Common myeloid progenitor, CD34-positive (primary cell): ENCODE data around the gene LCN1. TPM values are rescaled to one million over a fixed set of nuclear protein-coding genes. Genes with fewer than 3 reads are reported as not detected.

ENCODE experiments used
- CTCF ChIA-PET: fragments of 350-600 bp; sonication (Branson Sonifier 250); formaldehyde crosslinking; loops from one replicate; lab custom pipeline; 2021; ENCODE audit warnings: antibody characterized with exemption; lab: Charles Lee
- POLR2A ChIA-PET: fragments of 350-600 bp; sonication (Branson Sonifier 250); formaldehyde crosslinking; loops from one replicate; lab custom pipeline; 2021; ENCODE audit warnings: antibody characterized with exemption; lab: Charles Lee
- DNase-seq, 3 donors: peaks; one replicate each; pipeline versions ENCODE4 v3.0.0 to v3.0.0-alpha.2; 2013
- H3K27ac ChIP-seq, 2 experiments: 1 replicate in 1 of 2; 2 replicates in 1 of 2; pipeline ENCODE4 v1.7.0; 2013; ENCODE audit warnings: inconsistent platforms in 2 of 2, low read length in 2 of 2, mild to moderate bottlenecking in 2 of 2, low read depth in 1 of 2, moderate library complexity in 1 of 2; ENCODE audit not compliant: severe bottlenecking in 2 of 2, insufficient read depth in 1 of 2, poor library complexity in 1 of 2
- H3K27me3 ChIP-seq, 5 experiments: replicated peaks in 2 of 5; 1 replicate in 3 of 5; 2 replicates in 2 of 5; pipeline versions ENCODE4 v1.6.1 to v1.7.0; 2013; ENCODE audit warnings: low read length in 4 of 5, mild to moderate bottlenecking in 2 of 5, moderate library complexity in 2 of 5, inconsistent platforms in 1 of 5; ENCODE audit not compliant: insufficient read depth in 5 of 5, control insufficient read depth in 4 of 5
- H3K36me3 ChIP-seq, 4 experiments: 1 replicate in 2 of 4; 2 replicates in 2 of 4; pipeline versions ENCODE4 v1.6.1 to v1.7.0; 2013; ENCODE audit warnings: low read length in 3 of 4, control low read depth in 1 of 4, mild to moderate bottlenecking in 1 of 4; ENCODE audit not compliant: control insufficient read depth in 4 of 4, insufficient read depth in 4 of 4
- H3K4me1 ChIP-seq, 4 experiments: 1 replicate in 3 of 4; 2 replicates in 1 of 4; pipeline versions ENCODE4 v1.6.1 to v1.7.1; 2013; ENCODE audit warnings: low read length in 3 of 4, mild to moderate bottlenecking in 3 of 4, control low read depth in 1 of 4, inconsistent platforms in 1 of 4, moderate library complexity in 1 of 4; ENCODE audit not compliant: control insufficient read depth in 4 of 4, insufficient read depth in 4 of 4; ENCODE audit errors: control extremely low read depth in 1 of 4
- H3K4me3 ChIP-seq, 7 experiments: 1 replicate in 4 of 7; 2 replicates in 3 of 7; pipeline versions ENCODE4 v1.5.1 to v1.7.0; 2013; ENCODE audit warnings: mild to moderate bottlenecking in 7 of 7, low read length in 6 of 7, moderate library complexity in 6 of 7, inconsistent platforms in 2 of 7, low read depth in 2 of 7, control low read depth in 1 of 7; ENCODE audit not compliant: insufficient read depth in 4 of 7, control insufficient read depth in 1 of 7; ENCODE audit errors: extremely low read depth in 1 of 7
- H3K9me3 ChIP-seq, 5 experiments: 1 replicate in 4 of 5; 2 replicates in 1 of 5; pipeline versions ENCODE4 v1.6.1 to v1.7.1; 2013; ENCODE audit warnings: low read length in 4 of 5, mild to moderate bottlenecking in 2 of 5, inconsistent platforms in 1 of 5, low read depth in 1 of 5, moderate library complexity in 1 of 5; ENCODE audit not compliant: control insufficient read depth in 4 of 5, insufficient read depth in 2 of 5; ENCODE audit errors: control extremely low read depth in 1 of 5
- WGBS: methylation state at CpG from one replicate; pipeline ENCODE4 v1.1.5; 2013; ENCODE audit not compliant: insufficient coverage; 5-methylcytosine and 5-hydroxymethylcytosine counted together
- polyA plus RNA-seq: library from polyadenylated mRNA; unstranded; fragments of 120-200 nt; gene quantifications from one replicate; pipeline ENCODE4 v1.2.1, GENCODE V29; 2013

LCN1 gene
- not detected for polyA plus RNA-seq

DNA sequence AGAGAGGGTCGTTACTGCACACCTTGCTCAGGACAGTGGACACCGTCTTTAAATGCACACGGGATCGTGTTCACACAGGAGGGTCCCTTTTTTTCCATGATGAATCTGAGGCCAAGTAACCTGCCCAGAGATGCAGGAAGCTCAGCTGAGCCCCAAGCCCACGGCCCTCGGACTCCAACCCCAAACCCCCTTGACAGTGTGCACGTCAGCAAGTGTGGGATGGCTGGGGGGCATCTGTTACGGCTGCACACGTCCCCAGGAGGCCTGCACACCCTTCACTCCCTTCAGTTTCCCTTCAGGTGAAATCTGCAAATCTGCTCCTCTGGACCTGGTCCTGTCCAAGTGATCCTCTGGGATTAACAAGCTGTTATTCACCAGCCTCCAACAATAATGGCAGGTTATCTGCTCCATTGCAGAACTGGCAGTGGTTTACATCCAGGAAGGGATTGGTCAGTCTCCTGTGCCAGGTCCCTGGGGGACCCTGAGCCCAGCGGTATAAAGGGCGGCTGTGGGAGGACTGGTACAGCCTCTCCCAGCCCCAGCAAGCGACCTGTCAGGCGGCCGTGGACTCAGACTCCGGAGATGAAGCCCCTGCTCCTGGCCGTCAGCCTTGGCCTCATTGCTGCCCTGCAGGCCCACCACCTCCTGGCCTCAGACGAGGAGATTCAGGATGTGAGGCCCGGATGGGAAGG, at the start of gene LCN1:
Gene LCN1 (plus strand): TSS at position 525 of the 692 bp plus-strand sequence. CDS start 58 bp downstream, at position 583.
- DNase-seq, result no peak
- ChIA-PET POLR2A (no interaction called here), CTCF (no interaction called here)
- H3K36me3 ChIP-seq, result no peaks in the 10 kb centered on the region
- 96% methylated on average over 13 of the region's 18 CpGs for WGBS
- no peaks in the 10 kb centered on the region for H3K9me3 ChIP-seq
- H3K4me3 ChIP-seq, result no peak within 1 kb of the TSS
- H3K4me1 ChIP-seq, result peaks cover 0 to 4% (median 1%) of the 10 kb centered on the region in 4 experiments
- peaks cover 2 to 29% (median 3%) of the 10 kb centered on the region in 5 experiments for H3K27me3 ChIP-seq
- H3K27ac ChIP-seq, result no peak within 1 kb of the TSS

DNA sequence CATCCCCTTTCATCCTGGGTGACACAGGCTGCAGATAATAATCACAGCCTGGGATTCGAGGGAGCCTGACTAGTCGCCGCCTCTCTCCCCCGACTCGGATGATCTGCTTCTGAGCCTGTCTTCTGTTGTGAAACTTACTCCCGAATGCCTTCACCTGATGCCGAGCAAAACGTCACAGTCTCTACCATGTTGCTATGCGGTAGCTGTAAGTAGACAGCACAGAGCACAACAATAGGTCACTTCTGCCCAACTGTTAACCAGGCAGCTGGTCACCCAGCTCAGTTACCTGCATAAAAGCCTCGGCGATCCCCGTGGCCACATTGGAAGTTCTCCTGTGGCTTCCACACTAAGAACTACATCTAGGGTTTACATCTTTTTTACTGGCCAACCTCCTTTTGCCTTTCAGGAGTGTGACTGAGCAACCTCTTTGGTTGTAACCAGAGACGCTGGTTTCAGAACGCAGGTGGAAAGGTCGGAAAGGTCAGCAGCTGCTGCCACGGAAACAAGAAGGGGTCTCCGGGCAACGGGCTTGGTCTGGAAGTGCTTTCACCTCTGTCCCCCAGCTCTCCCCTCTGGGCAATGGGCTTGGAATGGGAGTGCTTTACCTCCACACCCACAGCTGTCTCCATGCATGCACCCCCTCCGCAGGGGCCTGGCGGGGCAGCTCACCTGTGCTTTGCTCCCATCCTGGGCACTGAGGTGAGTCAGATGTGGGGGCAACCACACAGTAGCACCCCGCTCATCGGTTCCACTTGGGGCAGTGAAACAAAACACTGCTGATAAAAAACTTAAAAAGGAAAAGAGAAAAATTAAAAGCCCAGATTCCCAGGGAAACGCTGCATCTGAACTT, 49.2 kb upstream of the LCN1 start:
- no peak overlapping the region for H3K4me3 ChIP-seq
- no peaks in the 10 kb centered on the region for H3K36me3 ChIP-seq
- no peaks in the 10 kb centered on the region for H3K9me3 ChIP-seq
- no peaks in the 10 kb centered on the region for H3K27me3 ChIP-seq
- H3K4me1 ChIP-seq, result peaks cover 0 to 5% (median 0%) of the 10 kb centered on the region in 4 experiments
- 94% methylated on average over 19 of the region's 23 CpGs for WGBS
- no peak for DNase-seq
- CTCF ChIA-PET, result interaction anchor here (1.4 kb wide), 1 partner anchor 32 kb away, joined by 4 read pairs; no protein-coding TSS in a partner anchor
- no peak overlapping the region for H3K27ac ChIP-seq
- POLR2A ChIA-PET, result no interaction called here

DNA sequence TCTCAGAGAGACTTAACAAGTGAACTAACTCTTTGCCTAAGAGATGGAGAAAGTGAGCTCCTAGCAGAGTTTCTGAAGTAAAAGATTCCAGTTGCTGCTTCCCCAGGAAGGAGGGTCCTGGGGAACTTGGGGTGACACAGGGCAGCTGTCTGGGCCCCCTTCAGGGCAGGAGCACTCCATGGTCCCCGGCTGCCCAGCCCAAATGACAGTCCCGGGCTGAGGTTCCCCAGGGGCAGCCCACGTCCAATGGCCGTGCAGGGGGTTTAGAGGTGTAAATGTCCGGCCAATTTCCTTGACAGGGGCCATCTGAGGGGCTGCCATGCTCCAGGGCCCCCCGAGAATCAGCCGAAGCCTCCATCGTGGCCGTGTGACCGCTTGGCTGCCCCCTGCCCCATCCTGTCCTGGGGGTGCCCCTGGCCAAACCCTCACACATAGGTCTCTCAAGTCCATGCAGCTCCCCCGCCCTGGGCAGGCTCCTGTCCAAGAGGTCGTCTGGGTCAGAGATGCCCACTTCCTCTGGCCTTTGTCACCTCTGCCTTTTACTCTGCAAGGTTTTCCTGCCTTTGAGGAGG, 47.2 kb upstream of the LCN1 start:
- ChIA-PET POLR2A (no interaction called here), CTCF (interaction anchor here (1.2 kb wide), 1 partner anchor 14 kb away, joined by 4 read pairs; no protein-coding TSS in a partner anchor)
- WGBS, result 81% methylated on average over 11 of the region's 12 CpGs
- no peak overlapping the region for H3K27ac ChIP-seq
- H3K4me1 ChIP-seq, result peaks cover 0 to 6% (median 3%) of the 10 kb centered on the region in 4 experiments
- H3K4me3 ChIP-seq, result no peak overlapping the region
- H3K9me3 ChIP-seq, result no peaks in the 10 kb centered on the region
- no peaks in the 10 kb centered on the region for H3K36me3 ChIP-seq
- H3K27me3 ChIP-seq, result peaks cover 0 to 2% (median 0%) of the 10 kb centered on the region in 5 experiments
- no peak for DNase-seq

DNA sequence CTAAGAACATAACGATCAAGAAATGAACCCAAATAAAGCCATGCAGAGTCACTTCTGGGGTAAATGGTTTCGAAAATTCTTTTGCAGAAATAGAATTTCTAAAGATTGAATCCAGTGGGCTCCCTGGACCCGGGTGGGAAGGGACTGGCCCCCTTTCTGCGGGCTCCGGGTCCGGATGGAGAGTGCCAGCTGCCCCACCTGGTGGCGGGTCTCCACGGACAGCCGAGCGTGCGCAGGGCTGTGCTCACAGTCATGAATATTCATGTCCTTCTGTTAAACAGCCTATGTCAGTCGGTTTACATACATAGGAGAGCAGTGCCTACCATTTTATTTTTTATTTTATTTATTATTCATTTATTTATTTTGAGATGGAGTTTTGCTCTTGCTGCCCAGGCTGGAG, 46.3 kb upstream of the LCN1 start:
- Histone ChIP-seq H3K9me3 (no peaks in the 10 kb centered on the region), H3K27me3 (peaks cover 0 to 2% (median 0%) of the 10 kb centered on the region in 5 experiments), H3K27ac (no peak overlapping the region), H3K36me3 (no peaks in the 10 kb centered on the region), H3K4me3 (no peak overlapping the region), H3K4me1 (peaks cover 0 to 6% (median 3%) of the 10 kb centered on the region in 4 experiments)
- 14% methylated on average over 11 of the region's 12 CpGs for WGBS
- ChIA-PET CTCF (interaction anchor here (1.2 kb wide), 1 partner anchor 13 kb away, joined by 4 read pairs; no protein-coding TSS in a partner anchor), POLR2A (interaction anchor here (0.6 kb wide), 1 partner anchor 8 kb away, joined by 4 read pairs; no protein-coding TSS in a partner anchor)
- peak; percentile 51 to 75 (median 74) for DNase-seq

DNA sequence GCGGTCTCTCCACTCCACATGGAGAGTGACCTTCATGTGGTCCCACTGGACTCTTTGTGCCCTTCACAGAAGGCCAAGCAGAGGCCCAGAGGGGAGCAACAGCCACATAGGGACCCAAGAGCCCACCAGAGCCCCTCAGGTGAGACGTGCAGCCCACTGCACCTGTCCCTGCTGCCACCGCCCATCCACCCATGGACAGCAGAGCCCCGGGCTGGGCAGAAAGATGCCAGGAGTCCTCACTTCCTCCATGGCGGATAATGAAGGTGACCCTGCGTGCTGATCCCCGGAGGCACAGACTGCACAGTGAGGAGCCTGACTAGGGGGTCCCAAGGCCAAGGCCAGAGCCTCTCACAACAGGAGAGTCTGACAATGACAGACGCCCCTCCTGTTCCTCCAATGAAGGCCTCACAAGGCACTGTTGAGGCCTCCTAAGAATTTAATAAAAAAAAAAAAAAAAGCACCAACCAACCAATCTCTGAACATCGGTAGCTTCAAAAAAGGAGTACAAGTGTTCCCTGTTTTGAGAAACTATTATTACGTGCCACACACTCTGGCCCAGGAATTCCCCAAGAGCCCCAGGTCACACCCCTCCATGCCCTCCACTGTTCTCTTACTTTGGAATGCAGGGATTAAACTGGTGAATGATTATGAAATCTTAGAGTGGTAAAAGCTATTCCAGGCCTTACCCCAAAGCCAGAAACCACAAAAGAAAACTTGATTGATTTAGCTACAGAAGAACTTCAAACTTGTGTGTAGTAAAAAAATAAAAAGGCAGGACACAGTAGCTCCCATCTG, 44.5 kb upstream of the LCN1 start:
- Histone ChIP-seq H3K27me3 (peaks cover 0 to 2% (median 0%) of the 10 kb centered on the region in 5 experiments), H3K36me3 (no peaks in the 10 kb centered on the region), H3K27ac (no peak overlapping the region), H3K9me3 (no peaks in the 10 kb centered on the region), H3K4me1 (peaks cover 0 to 19% (median 15%) of the 10 kb centered on the region in 4 experiments), H3K4me3 (no peak overlapping the region)
- CTCF ChIA-PET, result no interaction called here
- POLR2A ChIA-PET, result no interaction called here
- WGBS, result 87% methylated on average over 8 of the region's 10 CpGs
- DNase-seq, result no peak

DNA sequence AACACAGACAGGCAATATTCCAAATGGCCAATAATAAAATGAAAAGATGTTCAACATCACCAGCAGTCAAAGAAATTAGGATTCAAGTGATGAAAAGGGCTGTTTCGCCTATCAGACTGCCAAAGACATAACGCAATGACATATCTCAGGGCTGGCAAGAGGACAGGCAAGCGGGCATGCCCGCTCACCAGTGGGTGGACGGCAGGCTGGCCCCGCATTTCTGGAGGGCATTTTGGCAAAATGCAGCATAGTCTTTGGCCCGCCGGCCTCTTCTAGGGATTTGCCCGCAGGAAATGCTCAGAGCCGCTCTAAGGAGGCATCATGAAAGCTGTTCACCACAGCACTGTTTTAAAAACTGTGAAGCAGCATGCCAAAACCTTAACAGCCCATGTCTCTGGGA, 43.0 kb upstream of the LCN1 start:
- no peak for DNase-seq
- Histone ChIP-seq H3K4me1 (peaks cover 0 to 24% (median 15%) of the 10 kb centered on the region in 4 experiments), H3K4me3 (no peak overlapping the region), H3K9me3 (no peaks in the 10 kb centered on the region), H3K27me3 (peaks cover 0 to 2% (median 0%) of the 10 kb centered on the region in 5 experiments), H3K27ac (no peak overlapping the region), H3K36me3 (no peaks in the 10 kb centered on the region)
- ChIA-PET POLR2A (interaction anchor here (0.7 kb wide), 1 partner anchor 20 kb away, joined by 3 read pairs; no protein-coding TSS in a partner anchor), CTCF (interaction anchor here (0.6 to 1.0 kb wide), 2 partner anchors 14 to 27 kb away, joined by 3 to 4 read pairs; no protein-coding TSS in a partner anchor)
- 95% methylated on average over 10 of the region's 10 CpGs for WGBS
